GM21423 (cell line): Measurements from ENCODE around the gene PIP5K1C.

Source experiments
- ATAC-seq: cut with Tn5 transposase; IDR thresholded peaks from one replicate; pipeline ENCODE4 v1.9.1; 2021; ENCODE audit warnings: mild to moderate bottlenecking, moderate library complexity; ENCODE audit not compliant: unreplicated experiment

The PIP5K1C gene

DNA sequence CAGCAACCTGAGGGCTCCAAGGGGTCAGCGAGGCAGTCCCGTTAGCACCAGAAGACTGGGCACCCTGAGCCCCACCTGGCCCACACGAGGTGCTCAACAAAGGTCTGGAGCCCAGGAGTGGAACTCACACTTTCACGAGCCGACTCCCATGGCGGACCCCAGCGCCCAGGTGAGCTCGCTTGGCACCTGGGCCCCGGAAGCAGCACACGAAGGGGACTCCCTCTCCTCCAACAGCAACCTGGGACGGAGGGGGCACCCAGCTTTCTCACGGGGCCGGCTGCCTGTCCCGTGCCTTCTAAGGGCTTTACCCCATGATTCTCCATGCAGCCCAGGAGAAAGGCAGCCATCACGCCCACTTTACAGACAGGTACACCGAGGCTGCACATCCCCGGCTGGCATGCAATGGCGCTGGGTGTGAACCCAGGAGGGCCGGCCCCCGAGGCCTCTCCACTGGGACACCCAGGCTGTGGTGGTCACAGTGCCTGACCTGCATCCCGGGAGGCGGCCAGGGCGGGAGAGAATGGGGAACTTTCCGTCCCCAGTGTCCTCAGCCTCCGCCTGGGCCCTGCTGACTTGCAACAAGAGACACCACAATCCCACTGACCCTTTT is 5.0 kb downstream of the PIP5K1C start:
- ATAC-seq, result no peak

DNA sequence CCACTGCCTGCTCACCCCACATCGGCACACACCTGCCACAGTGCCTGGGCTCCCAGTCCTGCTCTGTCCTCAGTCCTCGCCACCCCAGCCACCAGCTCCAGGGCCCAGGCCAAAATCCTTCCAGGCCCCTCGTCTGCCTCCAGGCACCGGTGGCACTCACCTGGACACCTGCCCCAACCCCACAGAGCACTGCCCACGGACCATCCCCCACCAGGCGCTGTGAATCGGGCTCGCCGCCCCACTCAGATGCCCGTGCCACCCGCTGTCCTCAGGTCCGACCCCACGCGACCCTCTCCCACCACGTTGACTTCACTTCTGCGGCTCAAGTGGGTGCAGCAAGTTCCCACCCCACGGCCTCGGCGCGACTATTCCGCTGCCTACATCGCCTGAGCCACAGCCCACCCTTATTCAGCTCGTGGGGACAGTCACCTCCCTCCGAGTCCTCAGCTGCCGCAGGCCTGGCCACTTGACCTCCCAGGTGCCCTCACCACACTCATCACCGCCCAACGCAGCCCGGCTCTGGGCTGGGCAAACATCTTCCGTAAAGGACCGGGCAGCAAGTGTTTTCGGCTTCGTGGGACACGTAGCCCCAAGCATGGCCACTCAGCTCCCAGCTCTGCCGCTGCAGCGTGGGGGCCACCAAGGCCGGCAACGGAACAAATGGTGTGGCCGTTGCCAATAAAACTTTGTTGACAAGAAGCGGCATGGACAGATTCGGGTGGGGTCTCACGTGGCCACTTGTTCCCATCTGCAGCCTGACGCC is 5.7 kb downstream of the PIP5K1C start:
- ATAC-seq, result no peak

DNA sequence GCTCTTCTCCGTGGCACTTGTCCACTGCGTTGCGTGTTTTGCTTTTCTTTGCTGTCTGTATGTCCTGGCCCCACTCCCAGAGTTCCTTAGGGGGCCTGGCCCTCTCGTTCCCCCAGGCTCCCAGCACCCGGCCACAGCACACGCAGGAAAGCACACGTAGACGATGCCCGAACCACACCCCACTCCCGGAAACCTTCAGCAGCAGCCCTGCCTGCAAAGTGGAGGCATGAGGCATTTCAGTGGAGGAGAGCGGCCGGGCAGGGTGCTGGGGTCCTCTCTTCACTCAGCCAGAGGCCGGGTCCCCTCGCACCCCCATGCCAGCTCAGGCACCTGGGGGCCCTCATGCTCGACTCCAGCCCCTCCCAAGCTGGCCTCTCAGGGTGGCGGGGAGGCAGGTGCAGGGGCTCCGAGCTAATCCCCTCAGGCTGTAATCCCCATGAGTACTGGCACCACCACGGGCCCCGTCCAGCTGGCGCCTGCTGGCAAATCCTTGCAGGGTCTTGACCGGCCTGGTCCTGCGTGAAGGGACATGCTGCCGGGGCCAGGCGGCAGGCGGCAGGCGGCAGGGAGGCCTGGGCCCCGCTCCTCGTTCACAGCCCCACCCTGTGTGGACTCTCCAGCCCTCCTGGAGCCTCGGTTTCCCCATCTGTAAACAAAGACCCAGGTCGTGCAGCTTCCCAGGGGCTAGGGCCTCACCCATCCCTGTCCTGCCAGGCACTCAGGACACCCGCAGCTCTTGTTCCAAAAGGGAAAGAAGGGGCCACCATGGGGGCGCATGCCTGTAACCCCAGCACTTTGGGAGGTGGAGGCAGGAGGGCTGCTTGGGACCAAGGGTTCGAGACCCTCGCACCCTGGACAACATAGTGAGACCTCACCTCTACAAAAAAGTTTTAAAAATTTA is 7.0 kb downstream of the PIP5K1C start:
- ATAC-seq, result no peak

DNA sequence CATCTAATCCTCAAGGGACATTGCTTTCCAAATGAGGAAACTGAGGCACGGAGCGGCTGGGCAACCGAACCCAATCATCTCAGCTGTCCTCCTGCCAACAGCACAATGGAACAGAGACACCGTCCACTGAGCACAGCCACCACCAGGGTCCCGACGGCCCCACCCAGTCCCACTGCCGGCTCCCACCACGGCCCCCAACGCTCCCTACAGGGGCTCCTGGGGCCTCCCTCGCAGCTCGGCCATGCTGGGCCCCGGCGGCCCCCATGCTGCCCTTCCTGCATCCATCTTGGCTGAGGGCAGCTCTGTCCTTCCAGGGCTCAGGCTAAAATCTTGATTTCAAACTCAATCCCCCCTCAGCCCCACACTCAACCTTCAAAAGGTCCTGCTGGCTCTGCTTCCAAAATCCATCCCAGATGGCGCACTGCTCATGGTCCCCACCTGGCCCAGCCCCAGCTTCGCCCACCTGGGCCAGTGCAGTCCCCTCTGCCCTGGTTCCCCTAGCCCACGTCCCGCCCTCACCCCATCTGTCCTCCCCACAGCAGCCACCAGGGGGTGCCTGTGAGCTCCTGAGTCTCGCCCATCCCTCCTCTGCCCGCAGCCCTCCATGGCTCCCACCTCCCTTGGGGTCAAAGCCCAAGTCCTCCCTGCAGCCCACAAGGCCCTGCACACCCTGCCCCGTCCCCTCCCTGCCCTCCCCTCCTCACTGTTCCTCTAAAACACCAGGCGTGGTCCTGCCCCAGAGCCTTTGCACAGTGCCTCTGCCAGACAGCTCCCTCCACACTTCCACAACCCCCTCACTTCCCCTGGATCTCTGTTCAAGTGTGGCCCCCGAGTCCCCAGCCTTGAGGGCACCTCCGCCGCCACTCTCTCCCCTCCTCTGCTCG is 7.9 kb downstream of the PIP5K1C start:
- no peak for ATAC-seq

DNA sequence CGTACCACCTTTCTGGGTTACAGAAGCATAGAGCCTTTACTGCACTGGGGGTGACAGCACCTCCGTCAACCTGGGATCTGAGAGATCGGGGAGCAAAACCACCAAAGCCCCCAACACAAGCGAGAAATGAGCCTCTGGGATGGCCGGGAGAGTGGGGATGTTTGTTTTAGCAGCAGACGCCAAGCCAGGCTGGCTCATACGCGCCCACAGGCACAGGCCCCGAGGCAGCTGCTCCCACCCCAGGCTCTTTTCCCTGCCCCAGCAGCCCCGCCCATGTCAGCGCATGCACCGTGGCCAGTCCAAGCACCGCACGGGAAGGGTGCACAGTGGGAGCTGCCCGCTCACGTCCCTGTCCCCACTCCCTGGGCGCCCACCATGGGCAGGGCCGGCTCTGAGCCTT is 8.5 kb downstream of the PIP5K1C start:
- no peak for ATAC-seq

DNA sequence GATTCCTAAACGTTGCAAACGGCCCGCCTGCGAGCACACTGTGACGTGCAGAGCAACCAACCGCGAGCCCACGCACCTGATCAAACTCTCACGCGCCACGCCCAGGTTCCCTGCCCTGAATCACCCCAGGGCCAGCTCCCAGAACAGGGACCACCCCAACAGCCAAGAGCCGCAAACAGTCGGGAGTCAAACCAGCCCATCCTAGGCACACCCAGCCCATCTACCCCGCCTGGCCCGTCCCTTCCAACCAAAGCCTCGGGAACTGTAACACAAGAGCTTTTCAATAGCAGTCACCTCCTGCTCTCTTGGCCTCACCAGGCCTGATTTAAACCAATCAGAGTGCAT is 8.9 kb downstream of the PIP5K1C start:
- no peak for ATAC-seq

DNA sequence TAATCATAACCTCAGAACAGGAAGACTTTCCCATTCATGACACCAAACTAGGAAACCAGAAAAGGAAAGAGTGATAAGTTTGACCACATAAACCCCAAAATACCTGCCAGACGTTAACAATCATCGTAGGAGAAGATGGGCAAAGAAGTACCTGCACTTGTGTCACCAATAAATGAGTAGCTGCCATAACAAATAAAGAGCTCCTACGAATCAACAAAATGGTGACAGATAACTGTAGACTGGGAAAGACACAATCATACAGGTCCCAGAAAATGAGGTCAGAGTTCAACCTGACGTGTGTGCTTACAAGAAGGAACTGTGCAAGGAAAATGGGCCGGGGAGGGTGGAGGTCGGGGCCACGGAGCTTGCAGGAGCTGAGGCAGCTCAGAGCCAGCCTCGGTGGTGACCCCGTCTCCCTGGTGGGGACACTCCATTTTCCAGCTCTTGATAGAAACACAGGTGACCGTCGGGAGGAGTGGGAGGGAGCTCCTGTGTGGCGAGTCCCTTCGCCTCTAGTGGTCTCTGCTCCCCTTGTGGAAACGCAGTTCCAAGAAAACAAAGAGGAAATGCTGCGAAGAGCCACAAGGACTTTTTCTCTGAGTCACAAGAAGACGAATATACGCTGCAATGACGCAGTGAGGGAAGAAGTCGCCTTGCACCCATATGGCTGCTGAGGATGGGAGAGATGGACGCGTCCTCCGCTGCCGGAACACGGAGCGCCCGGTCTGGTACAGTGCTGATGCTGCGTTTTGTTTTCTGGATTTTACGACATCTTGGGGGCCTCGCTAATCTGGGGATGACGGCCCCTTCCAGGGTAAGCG is 9.5 kb downstream of the PIP5K1C start:
- no peak for ATAC-seq

DNA sequence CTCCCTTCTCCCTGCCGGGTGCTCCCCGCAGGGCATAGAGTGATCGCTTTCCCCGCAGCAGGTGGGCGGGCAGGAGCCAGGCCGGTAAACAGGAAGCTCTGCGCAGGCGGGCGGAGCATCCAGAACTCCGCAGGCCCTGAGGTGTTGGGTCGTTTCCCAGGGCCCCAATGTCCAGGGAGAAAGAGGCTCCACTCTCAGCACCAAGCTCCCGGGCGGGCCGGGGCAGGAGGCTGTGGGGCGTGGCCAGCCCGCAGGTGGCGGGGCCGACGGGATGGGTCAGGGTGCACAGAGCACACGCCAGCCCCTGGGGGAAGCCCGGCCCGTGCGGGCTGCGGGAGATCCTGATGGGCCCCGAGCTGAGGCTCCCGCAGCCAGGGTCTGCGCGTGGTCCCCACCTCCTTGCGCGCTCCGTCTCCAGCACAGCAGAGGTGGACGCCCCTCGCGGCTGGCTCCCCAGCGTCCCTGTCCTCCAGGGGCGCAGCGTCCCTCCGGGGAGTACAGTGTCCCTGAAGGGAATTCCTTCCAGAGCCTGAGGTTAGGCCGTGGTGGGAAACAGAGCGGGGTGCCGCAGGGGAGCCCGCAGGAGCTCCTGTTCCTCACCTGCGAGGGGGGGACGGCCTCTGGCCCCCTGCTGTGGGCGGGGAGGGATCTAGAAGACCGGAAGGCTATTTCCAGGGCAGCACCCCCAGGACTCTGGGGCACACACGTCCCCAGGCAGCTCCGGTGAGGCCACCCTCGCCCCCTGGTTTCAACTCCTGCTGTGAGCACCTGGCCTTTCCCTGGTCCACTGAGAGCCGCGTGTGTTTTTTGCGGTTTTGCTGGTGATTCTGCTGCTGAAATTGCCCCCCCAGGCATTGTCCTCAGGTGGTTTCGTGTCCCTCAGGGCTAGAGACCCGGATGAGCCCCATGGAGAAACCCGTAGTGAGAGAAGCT is 12.2 kb downstream of the PIP5K1C start:
- no peak for ATAC-seq

DNA sequence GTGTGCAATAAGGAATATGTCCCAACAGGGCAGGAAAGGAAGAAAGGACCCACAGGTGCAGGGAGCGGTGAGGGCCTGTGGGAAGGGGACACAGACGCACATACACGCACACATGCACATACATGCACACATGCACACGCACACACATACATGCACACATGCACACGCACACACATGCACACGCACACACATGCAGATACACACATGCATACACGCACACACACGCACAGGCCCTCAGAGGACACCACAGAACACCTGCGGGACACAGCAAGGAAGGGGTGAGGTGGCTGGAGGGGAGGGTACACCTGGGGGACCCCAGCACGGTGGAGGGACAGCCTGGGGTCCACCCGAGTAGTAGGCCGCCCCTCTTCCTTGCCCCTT is 12.9 kb downstream of the PIP5K1C start:
- no peak for ATAC-seq

DNA sequence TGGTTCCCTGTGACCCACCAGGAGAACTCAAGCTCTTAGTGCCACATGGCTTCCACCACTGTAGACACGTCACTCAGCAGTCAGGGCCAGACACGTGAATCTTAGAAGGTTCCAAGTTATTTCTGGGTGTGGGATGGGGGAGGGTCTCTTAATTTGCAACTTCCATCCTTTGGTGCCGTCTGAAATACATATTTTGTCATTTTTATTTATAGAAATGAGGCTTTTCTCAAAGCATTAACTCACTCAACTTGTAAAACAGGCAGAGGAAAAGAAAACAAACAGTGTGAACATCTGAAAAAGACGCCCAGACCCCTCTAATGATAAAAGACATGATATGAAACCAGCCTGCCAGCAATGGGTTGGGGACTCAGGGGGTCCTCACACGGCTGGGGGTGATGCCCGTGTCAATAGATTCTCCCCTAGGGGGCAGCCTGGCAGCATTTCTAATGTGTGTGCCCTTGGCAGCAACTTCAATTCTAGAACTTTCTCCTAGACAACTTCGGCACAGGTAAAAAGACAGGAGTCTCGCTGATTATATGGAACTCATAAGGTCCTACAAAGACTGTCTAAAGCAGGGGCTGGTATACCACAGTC is 15.4 kb downstream of the PIP5K1C start:
- ATAC-seq, result no peak

DNA sequence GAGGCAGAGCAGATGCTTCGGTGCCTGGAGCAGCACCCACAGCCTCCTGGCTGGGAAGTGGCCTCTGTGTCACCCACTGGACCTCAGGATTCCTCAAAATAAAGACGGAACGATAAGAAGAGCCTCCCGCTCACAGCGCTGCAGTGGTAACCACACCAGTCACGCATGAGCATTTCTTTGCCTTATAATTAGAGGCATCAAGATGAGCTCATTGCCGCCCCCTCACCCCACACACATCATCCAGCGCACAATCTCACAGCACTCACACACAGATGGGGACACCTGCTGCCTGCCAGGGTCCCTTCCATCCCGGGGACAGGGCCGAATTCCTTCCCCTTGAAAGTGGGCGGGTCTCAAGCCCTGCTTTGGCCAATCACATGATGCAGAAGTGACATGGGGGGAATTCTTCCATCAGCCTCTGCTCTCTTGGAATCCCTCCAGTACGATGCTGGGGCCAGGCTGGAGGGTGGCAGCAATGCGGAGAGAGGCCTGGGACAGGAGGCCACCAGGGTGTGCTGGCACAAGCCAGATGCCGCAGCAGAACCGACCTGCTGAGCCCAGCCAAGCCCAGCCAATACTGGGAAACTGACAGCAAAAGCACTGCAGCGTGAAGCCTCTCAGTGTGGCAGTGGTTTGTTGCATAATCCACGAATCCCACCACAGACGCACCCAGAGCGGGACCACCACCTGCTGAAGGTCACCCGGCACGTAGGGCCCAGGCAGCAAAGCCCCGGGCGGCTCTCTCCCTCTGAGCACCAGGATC is 16.0 kb downstream of the PIP5K1C start:
- no peak for ATAC-seq

DNA sequence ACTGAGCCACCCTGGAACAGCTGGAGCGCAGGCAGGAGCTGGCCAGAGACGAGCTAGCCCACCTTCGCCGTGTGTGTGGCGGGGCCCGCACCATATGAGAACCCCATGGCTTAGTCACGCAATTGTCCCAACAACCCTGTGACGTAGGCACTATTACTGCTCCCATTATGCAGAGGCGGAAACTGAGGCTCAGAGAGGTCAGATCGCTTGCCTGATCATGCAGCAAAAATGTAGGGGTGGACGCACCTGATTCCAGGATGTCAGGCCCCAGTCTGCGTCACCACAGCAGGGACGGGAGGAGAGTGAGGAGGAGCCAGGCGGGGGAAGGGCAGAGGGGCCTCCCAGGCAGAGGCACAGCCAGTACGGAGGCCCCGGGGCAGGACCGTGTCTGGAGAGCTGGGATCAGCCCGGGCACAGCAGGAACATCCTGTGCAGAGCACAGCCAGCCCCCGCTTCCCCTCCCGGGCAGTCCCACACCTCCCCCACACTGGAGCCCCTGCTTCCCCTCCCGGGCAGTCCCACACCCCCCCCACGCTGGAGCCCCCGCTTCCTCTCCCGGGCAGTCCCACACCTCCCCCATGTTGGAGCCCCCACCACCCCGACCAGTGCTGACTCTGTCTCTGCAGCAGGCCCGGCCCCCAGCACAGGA is 16.7 kb downstream of the PIP5K1C start:
- no peak for ATAC-seq

DNA sequence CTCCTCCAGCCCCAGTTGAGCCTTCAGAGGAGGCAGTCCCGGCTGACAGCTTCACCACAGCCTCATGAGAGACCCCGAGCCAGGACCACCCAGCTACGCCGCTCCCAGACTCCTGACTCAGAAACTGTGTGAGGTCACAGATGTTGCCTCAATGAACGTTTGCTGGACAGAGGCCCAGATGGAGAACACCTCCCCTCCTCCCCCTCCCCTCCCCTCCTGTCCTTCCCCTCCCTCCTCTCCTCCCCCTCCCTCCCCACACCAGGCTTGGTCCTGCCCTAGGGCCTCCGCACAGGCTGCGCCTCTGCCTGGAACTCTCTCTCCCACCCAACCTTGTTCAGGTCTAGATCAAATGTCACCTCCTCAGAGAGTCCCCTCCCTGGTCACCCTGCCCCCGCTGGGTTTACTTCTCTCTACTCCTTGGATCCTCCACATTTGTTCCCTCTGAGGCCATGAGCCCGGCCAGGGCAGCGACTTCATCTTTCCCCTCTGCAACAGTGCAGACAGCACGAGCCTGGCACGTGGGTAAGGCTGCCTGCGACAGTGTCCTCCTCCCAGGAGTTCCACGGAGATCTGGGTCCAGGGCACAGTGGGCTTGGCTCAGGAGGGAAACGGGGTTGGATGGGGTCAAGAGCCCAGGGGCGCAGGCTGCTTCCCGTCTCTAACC is 17.4 kb downstream of the PIP5K1C start:
- no peak for ATAC-seq

DNA sequence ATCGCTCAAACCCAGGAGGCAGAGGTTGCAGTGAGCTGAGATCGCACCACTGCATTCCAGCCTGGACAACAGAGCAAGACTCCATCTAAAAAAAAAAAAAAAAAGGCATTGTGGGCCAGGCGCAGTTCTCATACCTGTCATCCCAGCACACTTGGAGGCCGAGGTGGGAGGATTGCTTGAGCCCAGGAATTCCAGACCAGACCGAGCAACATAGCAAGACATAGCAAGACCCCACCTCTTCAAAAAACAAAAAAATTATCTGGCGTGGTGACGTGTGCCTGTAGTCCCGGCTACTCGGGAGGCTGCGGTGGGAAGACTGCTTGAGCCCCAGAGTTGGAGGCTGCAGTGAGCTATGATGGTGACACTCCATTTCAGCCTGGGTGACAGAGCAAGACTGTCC is 18.0 kb downstream of the PIP5K1C start:
- ATAC-seq, result no peak

DNA sequence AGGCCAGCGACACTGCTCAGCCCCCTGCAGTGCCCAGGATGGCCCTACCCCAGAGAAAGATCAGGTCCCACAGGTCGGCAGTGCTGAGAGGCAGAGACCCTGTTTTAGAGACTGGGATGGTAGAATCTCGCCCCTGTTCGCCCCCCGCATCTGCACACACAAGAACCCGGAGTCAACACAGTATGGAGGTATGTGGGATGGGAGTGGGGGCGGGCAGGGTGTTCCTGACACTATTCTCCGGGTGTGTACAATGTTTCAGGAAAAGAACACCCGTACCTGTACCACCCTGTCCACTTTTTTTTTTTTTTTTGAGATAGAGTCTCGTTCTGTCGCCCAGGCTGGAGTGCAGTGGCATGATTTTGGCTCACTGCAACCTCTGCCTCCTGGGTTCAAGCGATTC is 19.3 kb downstream of the PIP5K1C start:
- ATAC-seq, result no peak

DNA sequence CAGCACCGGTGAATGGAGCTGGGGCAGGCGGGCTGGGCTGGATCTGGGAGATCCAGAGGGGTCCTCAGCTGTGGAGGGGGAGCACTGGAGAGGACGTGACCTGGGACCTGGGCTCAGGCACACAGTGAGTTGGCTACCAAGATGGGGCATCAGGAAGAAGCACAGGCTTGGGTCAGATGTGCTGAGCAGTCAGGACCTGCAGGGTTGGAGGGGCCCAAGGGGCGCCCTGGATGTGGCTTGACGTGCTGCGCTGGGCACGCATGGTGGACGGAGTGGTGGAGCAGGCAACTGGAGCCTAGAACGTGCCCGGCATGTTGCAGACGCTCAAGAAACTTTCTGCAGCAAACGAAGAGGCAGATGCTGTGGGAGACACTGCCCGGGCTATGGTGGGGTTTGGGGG is 20.7 kb downstream of the PIP5K1C start:
- ATAC-seq, result no peak

DNA sequence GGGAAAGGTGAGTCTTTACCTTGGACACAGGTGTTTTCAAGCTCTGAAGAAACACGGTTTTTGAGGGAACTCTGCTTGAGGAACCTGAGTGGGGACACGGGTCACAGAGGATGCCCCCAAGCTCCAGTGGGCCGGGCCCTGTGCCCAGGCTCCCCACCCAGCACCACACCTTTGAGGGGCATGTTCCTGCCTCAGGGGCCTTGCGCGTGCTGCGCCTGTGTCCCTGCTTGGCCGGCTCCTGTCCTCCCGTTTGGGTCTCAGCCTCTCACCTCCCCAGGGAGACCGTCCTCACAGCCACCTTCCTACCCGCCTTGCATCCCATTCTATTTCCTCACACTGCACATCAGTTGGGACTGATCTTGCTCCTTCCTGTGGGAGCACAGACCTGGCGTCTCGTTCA is 21.1 kb downstream of the PIP5K1C start:
- no peak for ATAC-seq
